HUES6 (cell line): ENCODE data around the gene COBL.
A peak's percentile ranks its signal among the peaks of the same experiment; 100 is the strongest.

Experiments
- H3K27ac ChIP-seq: 2 replicates; pipeline ENCODE4 v1.7.0; 2013; ENCODE audit warnings: low read depth, mild to moderate bottlenecking, low read length, inconsistent platforms
- H3K27me3 ChIP-seq: 2 replicates; pipeline ENCODE4 v1.6.1; 2013; ENCODE audit warnings: low read length; ENCODE audit not compliant: control insufficient read depth, insufficient read depth
- H3K36me3 ChIP-seq: 2 replicates; pipeline ENCODE4 v1.6.1; 2013; ENCODE audit warnings: low read length; ENCODE audit not compliant: control insufficient read depth, insufficient read depth
- H3K4me1 ChIP-seq: 2 replicates; pipeline ENCODE4 v1.6.1; 2013; ENCODE audit warnings: low read length; ENCODE audit not compliant: control insufficient read depth, insufficient read depth
- H3K4me3 ChIP-seq: 2 replicates; pipeline ENCODE4 v1.5.1; 2013; ENCODE audit warnings: low read depth, low read length
- H3K9ac ChIP-seq: one replicate; pipeline ENCODE4 v1.6.1; 2013; ENCODE audit warnings: mild to moderate bottlenecking, low read length
- H3K9me3 ChIP-seq: 2 replicates; pipeline ENCODE4 v1.6.1; 2013; ENCODE audit warnings: low read depth, low read length; ENCODE audit not compliant: control insufficient read depth, insufficient read depth

COBL gene

GRCh38 chr7:51349820-51350545, 33.4 kb upstream of the COBL start:
- Histone ChIP-seq H3K4me1 (peaks cover 4% of the 10 kb centered on the region; the same call in 1 of the 2 replicates), H3K36me3 (no peaks in the 10 kb centered on the region), H3K9ac (no peak overlapping the region), H3K27ac (no peak overlapping the region), H3K27me3 (no peaks in the 10 kb centered on the region), H3K4me3 (no peak overlapping the region), H3K9me3 (no peaks in the 10 kb centered on the region)

GRCh38 chr7:51346126-51346525, 29.5 kb upstream of the COBL start:
- Histone ChIP-seq H3K27ac (no peak overlapping the region), H3K4me3 (no peak overlapping the region), H3K27me3 (no peaks in the 10 kb centered on the region), H3K36me3 (no peaks in the 10 kb centered on the region), H3K4me1 (peaks cover 10% of the 10 kb centered on the region), H3K9ac (no peak overlapping the region), H3K9me3 (no peaks in the 10 kb centered on the region)

GRCh38 chr7:51344406-51345138, 28.0 kb upstream of the COBL start:
- Histone ChIP-seq H3K4me1 (peaks cover 7% of the 10 kb centered on the region), H3K9me3 (no peaks in the 10 kb centered on the region), H3K27me3 (no peaks in the 10 kb centered on the region), H3K27ac (no peak overlapping the region), H3K9ac (no peak overlapping the region), H3K4me3 (no peak overlapping the region), H3K36me3 (no peaks in the 10 kb centered on the region)

- peaks cover 7% of the 10 kb centered on the region for H3K4me1 ChIP-seq
- no peak overlapping the region for H3K9ac ChIP-seq
- H3K9me3 ChIP-seq: no peaks in the 10 kb centered on the region
- no peak overlapping the region for H3K4me3 ChIP-seq
- H3K27ac ChIP-seq: no peak overlapping the region
- H3K27me3 ChIP-seq: no peaks in the 10 kb centered on the region
- no peaks in the 10 kb centered on the region for H3K36me3 ChIP-seq
These were observed 24.3 kb upstream of the COBL start for GRCh38 chr7:51340936-51341335.

GRCh38 chr7:51340029-51340838, 23.6 kb upstream of the COBL start:
- Histone ChIP-seq H3K4me1 (peaks cover 7% of the 10 kb centered on the region), H3K9ac (no peak overlapping the region), H3K27ac (no peak overlapping the region), H3K27me3 (no peaks in the 10 kb centered on the region), H3K36me3 (no peaks in the 10 kb centered on the region), H3K4me3 (no peak overlapping the region), H3K9me3 (no peaks in the 10 kb centered on the region)

- H3K27ac ChIP-seq: no peak overlapping the region
- no peaks in the 10 kb centered on the region for H3K27me3 ChIP-seq
- no peaks in the 10 kb centered on the region for H3K36me3 ChIP-seq
- H3K9ac ChIP-seq: no peak overlapping the region
- no peaks in the 10 kb centered on the region for H3K4me1 ChIP-seq
- no peaks in the 10 kb centered on the region for H3K9me3 ChIP-seq
- H3K4me3 ChIP-seq: no peak overlapping the region
These were observed 18.4 kb upstream of the COBL start for GRCh38 chr7:51335057-51335456.

GRCh38 chr7:51329696-51330263, 13.2 kb upstream of the COBL start:
- H3K27ac ChIP-seq: no peak overlapping the region
- no peak overlapping the region for H3K9ac ChIP-seq
- peaks cover 40% of the 10 kb centered on the region for H3K4me1 ChIP-seq
- no peak overlapping the region for H3K4me3 ChIP-seq
- H3K27me3 ChIP-seq: no peaks in the 10 kb centered on the region
- no peaks in the 10 kb centered on the region for H3K9me3 ChIP-seq
- H3K36me3 ChIP-seq: no peaks in the 10 kb centered on the region

- peak overlapping the region; percentile 93 for H3K27ac ChIP-seq
- H3K4me3 ChIP-seq: peak overlapping the region; percentile 54
- no peaks in the 10 kb centered on the region for H3K27me3 ChIP-seq
- no peaks in the 10 kb centered on the region for H3K36me3 ChIP-seq
- H3K9me3 ChIP-seq: no peaks in the 10 kb centered on the region
- peaks cover 47% of the 10 kb centered on the region for H3K4me1 ChIP-seq
- peak overlapping the region; percentile 74 for H3K9ac ChIP-seq
These were observed 11.8 kb upstream of the COBL start for GRCh38 chr7:51328351-51328801.

- Histone ChIP-seq H3K36me3 (no peaks in the 10 kb centered on the region), H3K4me3 (peak overlapping the region; percentile 54), H3K4me1 (peaks cover 50% of the 10 kb centered on the region), H3K9ac (peak overlapping the region; percentile 74), H3K27me3 (no peaks in the 10 kb centered on the region), H3K9me3 (no peaks in the 10 kb centered on the region), H3K27ac (peak overlapping the region; percentile 93)
These were observed 10.7 kb upstream of the COBL start for GRCh38 chr7:51327287-51327717.

- Histone ChIP-seq H3K4me3 (peak overlapping the region; percentile 54), H3K27ac (peak overlapping the region; percentile 93), H3K9ac (peak overlapping the region; percentile 74), H3K9me3 (no peaks in the 10 kb centered on the region), H3K4me1 (peaks cover 55% of the 10 kb centered on the region), H3K36me3 (no peaks in the 10 kb centered on the region), H3K27me3 (no peaks in the 10 kb centered on the region)
These were observed 10.2 kb upstream of the COBL start for GRCh38 chr7:51326656-51327286.
